ENCODE data around the gene RALBP1.

The RALBP1 gene

DNA sequence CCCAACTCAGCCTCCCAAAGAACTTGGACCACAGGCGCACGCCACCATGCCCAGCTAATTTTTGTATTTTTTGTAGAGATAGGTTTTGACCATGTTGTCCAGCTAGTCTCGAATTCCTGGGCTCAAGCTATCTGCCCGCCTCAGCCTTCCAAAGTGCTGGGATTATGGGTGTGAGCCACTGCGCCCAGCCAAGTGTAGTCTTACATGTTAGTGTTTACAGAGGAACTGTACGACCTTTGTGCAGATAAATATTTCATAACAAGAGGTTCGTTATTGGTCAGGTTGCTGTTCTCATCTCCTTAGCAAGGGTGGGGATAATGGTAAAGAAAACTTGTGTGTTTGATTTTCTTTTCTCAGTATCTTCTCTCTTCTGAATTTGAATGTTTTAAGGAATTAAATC, 46.5 kb downstream of the RALBP1 start:
- TF ChIP-seq, protein P1, sequence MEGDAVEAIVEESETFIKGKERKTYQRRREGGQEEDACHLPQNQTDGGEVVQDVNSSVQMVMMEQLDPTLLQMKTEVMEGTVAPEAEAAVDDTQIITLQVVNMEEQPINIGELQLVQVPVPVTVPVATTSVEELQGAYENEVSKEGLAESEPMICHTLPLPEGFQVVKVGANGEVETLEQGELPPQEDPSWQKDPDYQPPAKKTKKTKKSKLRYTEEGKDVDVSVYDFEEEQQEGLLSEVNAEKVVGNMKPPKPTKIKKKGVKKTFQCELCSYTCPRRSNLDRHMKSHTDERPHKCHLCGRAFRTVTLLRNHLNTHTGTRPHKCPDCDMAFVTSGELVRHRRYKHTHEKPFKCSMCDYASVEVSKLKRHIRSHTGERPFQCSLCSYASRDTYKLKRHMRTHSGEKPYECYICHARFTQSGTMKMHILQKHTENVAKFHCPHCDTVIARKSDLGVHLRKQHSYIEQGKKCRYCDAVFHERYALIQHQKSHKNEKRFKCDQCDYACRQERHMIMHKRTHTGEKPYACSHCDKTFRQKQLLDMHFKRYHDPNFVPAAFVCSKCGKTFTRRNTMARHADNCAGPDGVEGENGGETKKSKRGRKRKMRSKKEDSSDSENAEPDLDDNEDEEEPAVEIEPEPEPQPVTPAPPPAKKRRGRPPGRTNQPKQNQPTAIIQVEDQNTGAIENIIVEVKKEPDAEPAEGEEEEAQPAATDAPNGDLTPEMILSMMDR (IDR thresholded peaks at IDR 0.05; ENCODE audit: low read depth, low read length) = no peak

GRCh38 chr18:9522952-9523351, 47.6 kb downstream of the RALBP1 start:
- no peak overlapping the region for H3K4me3 ChIP-seq (replicated peaks in 1 of 2; ENCODE audit: low read depth in 2 of 2, low read length in 2 of 2)
- DNase-seq (ENCODE audit: low read depth in 2 of 2) = no peak
- TF ChIP-seq, protein P1 (IDR thresholded peaks at IDR 0.05; ENCODE audit: low read depth, low read length) = no peak

More for the DNA sequence above, 46.5 kb downstream of the RALBP1 start:
- H3K4me3 ChIP-seq (replicated peaks in 1 of 2; ENCODE audit: low read depth in 2 of 2, low read length in 2 of 2) = no peak overlapping the region
- no peak for DNase-seq (ENCODE audit: low read depth in 2 of 2)

- no peak overlapping the region for H3K4me3 ChIP-seq (replicated peaks in 1 of 2; ENCODE audit: low read depth in 2 of 2, low read length in 2 of 2)
- TF ChIP-seq, protein P1 (IDR thresholded peaks at IDR 0.05; ENCODE audit: low read depth, low read length) = no peak
- no peak for DNase-seq (ENCODE audit: low read depth in 2 of 2)
Observed at GRCh38 chr18:9526458-9526857, 51.1 kb downstream of the RALBP1 start.

DNA sequence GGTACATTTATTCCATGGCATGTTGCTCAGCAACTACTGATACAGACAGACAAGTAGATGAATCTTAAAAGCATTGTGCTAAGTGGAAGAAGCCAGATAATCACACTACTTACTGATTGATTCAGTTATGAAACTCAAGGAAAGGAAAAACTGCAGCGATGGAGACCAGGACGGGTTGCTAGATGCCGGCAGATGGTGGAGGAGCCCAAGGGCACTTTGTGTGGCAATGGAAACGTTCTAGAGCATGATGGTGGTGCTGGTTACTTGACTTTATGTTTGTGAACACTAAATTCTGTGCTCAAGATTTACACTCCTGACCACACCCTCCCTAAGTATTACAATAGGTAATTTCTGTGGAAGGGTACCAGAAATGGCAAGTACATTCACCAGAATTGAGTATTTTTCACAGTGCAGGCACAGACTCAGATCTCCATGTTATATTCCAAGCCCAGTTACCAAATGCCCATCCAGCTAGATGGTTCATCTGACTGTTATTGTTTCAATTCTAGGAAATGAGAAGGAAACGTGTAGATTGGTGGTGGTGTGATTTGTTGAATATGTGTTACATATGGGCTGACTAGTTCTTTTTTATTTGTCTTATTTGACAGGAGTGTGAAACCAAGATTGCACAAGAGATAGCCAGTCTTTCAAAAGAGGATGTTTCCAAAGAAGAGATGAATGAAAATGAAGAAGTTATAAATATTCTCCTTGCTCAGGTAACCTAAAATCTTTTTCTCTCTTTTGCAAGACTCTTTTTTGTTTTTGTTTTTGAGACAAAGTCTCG, 55.1 kb downstream of the RALBP1 start:
- DNase-seq (ENCODE audit: low read depth in 2 of 2) = no peak
- TF ChIP-seq, protein P1 (IDR thresholded peaks at IDR 0.05; ENCODE audit: low read depth, low read length) = no peak

GRCh38 chr18:9531791-9532410, 56.6 kb downstream of the RALBP1 start:
- TF ChIP-seq, protein P1 (IDR thresholded peaks at IDR 0.05; ENCODE audit: low read depth, low read length) = no peak
- no peak for DNase-seq (ENCODE audit: low read depth in 2 of 2)
- H3K4me3 ChIP-seq (replicated peaks in 1 of 2; ENCODE audit: low read depth in 2 of 2, low read length in 2 of 2) = no peak overlapping the region

More for the DNA sequence above, 55.1 kb downstream of the RALBP1 start:
- H3K4me3 ChIP-seq (replicated peaks in 1 of 2; ENCODE audit: low read depth in 2 of 2, low read length in 2 of 2) = no peak overlapping the region

DNA sequence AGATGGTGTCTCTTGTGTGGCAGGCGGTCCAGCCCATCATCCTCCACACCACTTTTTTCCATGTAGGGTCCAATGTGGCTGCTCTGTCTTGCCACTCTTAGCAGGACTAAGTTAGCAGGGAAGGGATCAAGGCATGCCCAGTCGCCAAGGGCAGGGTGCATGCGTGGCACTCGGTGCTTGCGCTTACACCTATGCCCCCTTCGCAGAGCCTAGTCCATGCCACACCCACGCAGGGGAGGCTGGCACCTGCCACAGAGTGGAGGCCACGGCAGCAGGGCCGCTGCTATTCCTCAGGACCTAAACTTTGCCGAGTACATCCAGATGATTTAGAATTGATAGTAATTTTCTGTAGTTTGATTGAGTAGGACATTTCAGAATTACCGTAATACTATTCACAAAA, 59.5 kb downstream of the RALBP1 start:
- no peak overlapping the region for H3K4me3 ChIP-seq (replicated peaks in 1 of 2; ENCODE audit: low read depth in 2 of 2, low read length in 2 of 2)
- TF ChIP-seq, protein P1 (IDR thresholded peaks at IDR 0.05; ENCODE audit: low read depth, low read length) = no peak
- DNase-seq (ENCODE audit: low read depth in 2 of 2) = no peak
